Type B pancreatic cell (in vitro differentiated cells): ENCODE results near the gene AIF1L. TPM values are rescaled to one million over a fixed set of nuclear protein-coding genes. Genes with fewer than 3 reads are reported as not detected.

Experiments
- DNase-seq: peaks from one replicate; pipeline ENCODE4 v3.0.0; 2021; ENCODE audit warnings: mixed read lengths; ENCODE audit not compliant: unreplicated experiment; ENCODE audit errors: extremely low spot score
- H3K27ac Mint-ChIP-seq: 2 replicates; pipeline ENCODE4 v1.8.0; 2021; ENCODE audit warnings: mild to moderate bottlenecking, mixed read lengths
- H3K27me3 Mint-ChIP-seq: 2 replicates; pipeline ENCODE4 v1.8.0; 2021; ENCODE audit warnings: mixed read lengths
- H3K36me3 Mint-ChIP-seq: 2 replicates; pipeline ENCODE4 v1.8.0; 2021; ENCODE audit warnings: mixed read lengths
- H3K4me1 Mint-ChIP-seq: one replicate; pipeline ENCODE4 v1.8.0; 2021; ENCODE audit warnings: mixed read lengths; ENCODE audit not compliant: unreplicated experiment
- H3K4me3 Mint-ChIP-seq: 2 replicates; pipeline ENCODE4 v1.8.0; 2021; ENCODE audit warnings: mild to moderate bottlenecking, mixed read lengths
- H3K9me3 Mint-ChIP-seq: 2 replicates; pipeline ENCODE4 v1.8.0; 2021; ENCODE audit warnings: mixed read lengths
- total RNA-seq: library from RNA; stranded (reverse); gene quantifications from 2 replicates; pipeline ENCODE4 v1.2.1, GENCODE V29; 2021; ENCODE audit warnings: low replicate concordance
- TF ChIP-seq, protein P1 (sequence below): fragments of 200-600 bp; sonication (generic); conservative IDR thresholded peaks from 2 replicates; pipeline ENCODE4 v1.5.0; 2021; ENCODE audit warnings: antibody characterized with exemption, mild to moderate bottlenecking

Gene AIF1L
- total RNA-seq, 1 donor from 2014 or later = 50.3 TPM

GRCh38 chr9:131138676-131139075, 42.3 kb downstream of the AIF1L start:
- TF ChIP-seq, protein P1, sequence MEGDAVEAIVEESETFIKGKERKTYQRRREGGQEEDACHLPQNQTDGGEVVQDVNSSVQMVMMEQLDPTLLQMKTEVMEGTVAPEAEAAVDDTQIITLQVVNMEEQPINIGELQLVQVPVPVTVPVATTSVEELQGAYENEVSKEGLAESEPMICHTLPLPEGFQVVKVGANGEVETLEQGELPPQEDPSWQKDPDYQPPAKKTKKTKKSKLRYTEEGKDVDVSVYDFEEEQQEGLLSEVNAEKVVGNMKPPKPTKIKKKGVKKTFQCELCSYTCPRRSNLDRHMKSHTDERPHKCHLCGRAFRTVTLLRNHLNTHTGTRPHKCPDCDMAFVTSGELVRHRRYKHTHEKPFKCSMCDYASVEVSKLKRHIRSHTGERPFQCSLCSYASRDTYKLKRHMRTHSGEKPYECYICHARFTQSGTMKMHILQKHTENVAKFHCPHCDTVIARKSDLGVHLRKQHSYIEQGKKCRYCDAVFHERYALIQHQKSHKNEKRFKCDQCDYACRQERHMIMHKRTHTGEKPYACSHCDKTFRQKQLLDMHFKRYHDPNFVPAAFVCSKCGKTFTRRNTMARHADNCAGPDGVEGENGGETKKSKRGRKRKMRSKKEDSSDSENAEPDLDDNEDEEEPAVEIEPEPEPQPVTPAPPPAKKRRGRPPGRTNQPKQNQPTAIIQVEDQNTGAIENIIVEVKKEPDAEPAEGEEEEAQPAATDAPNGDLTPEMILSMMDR = no peak
- no peaks in the 10 kb centered on the region for H3K9me3 Mint-ChIP-seq
- DNase-seq = no peak
- H3K4me3 Mint-ChIP-seq = no peak overlapping the region
- H3K27me3 Mint-ChIP-seq = no peaks in the 10 kb centered on the region
- H3K27ac Mint-ChIP-seq = no peak overlapping the region
- peaks cover 35% of the 10 kb centered on the region for H3K36me3 Mint-ChIP-seq
- no peaks in the 10 kb centered on the region for H3K4me1 Mint-ChIP-seq

DNA sequence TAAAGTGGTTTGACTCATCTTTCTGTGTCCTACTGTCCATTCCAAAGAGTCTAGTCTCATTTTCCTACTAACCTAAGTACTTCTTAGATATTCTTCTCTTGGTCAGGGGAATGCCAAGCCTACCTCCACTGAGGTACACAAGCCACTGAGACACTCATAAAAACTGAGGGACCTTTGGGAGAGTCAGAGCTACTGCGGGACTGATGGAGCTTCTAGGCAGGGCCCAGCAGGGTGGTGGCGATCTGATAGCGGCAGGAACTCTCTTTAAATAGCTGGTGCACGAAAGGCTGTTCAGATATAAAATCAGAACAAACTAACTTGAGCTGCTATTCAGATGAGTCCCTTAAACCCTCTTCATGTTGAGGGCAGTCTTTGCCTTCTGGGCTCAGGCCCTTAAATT, 43.8 kb downstream of the AIF1L start:
- H3K27me3 Mint-ChIP-seq = no peaks in the 10 kb centered on the region
- H3K4me3 Mint-ChIP-seq = no peak overlapping the region
- DNase-seq = no peak
- no peak overlapping the region for H3K27ac Mint-ChIP-seq
- TF ChIP-seq, protein P1 = no peak
- no peaks in the 10 kb centered on the region for H3K4me1 Mint-ChIP-seq
- no peaks in the 10 kb centered on the region for H3K9me3 Mint-ChIP-seq
- H3K36me3 Mint-ChIP-seq = peaks cover 36% of the 10 kb centered on the region

- no peaks in the 10 kb centered on the region for H3K4me1 Mint-ChIP-seq
Measured at GRCh38 chr9:131140550-131140949, 44.2 kb downstream of the AIF1L start.

DNA sequence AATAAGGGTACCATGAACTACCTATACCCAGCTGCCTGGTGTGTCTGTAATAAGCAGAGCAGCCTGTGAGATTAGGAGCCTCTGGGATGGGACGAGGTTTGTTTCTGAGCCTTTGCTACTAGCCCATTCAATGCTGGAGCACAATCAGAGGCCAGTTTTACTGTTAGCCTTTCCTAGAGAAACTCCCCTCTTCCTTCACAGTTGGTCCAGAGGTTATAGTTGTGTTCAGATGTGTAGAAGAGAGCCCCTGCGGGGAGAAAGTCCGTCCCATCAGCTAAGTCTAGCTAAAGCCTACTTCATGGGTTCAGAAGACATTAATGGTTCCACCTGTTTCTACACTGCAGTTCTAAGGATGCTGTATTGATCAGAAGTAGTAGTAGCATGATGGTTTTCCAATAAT, 45.8 kb downstream of the AIF1L start:
- peaks cover 43% of the 10 kb centered on the region for H3K36me3 Mint-ChIP-seq

More at GRCh38 chr9:131140550-131140949, 44.2 kb downstream of the AIF1L start:
- TF ChIP-seq, protein P1 = no peak
- Mint-ChIP-seq H3K9me3 (no peaks in the 10 kb centered on the region), H3K4me3 (no peak overlapping the region), H3K36me3 (peaks cover 40% of the 10 kb centered on the region), H3K27ac (no peak overlapping the region), H3K27me3 (no peaks in the 10 kb centered on the region)
- no peak for DNase-seq

DNA sequence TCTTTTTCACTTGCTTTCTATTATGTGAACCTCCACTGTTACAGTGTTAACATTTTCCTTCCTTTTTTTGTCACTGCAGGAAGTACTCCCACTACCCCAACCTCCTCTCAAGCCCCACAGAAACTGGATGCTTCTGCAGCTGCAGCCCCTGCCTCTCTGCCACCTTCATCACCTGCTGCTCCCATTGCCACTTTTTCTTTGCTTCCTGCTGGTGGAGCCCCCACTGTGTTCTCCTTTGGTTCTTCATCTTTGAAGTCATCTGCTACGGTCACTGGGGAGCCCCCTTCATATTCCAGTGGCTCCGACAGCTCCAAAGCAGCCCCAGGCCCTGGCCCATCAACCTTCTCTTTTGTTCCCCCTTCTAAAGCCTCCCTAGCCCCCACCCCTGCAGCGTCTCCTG, 47.9 kb downstream of the AIF1L start:
- H3K9me3 Mint-ChIP-seq = no peaks in the 10 kb centered on the region
- no peaks in the 10 kb centered on the region for H3K4me1 Mint-ChIP-seq
- DNase-seq = no peak
- no peak overlapping the region for H3K4me3 Mint-ChIP-seq
- H3K27me3 Mint-ChIP-seq = no peaks in the 10 kb centered on the region
- no peak overlapping the region for H3K27ac Mint-ChIP-seq
- TF ChIP-seq, protein P1 = no peak
- H3K36me3 Mint-ChIP-seq = peaks cover 38% of the 10 kb centered on the region

More for the DNA sequence above, 45.8 kb downstream of the AIF1L start:
- no peak for DNase-seq
- Mint-ChIP-seq H3K4me3 (no peak overlapping the region), H3K9me3 (no peaks in the 10 kb centered on the region), H3K4me1 (no peaks in the 10 kb centered on the region), H3K27ac (no peak overlapping the region), H3K27me3 (no peaks in the 10 kb centered on the region)
- TF ChIP-seq, protein P1 = no peak

- DNase-seq = no peak
- Mint-ChIP-seq H3K36me3 (peaks cover 39% of the 10 kb centered on the region), H3K4me1 (no peaks in the 10 kb centered on the region), H3K27ac (no peak overlapping the region), H3K9me3 (no peaks in the 10 kb centered on the region), H3K4me3 (no peak overlapping the region), H3K27me3 (no peaks in the 10 kb centered on the region)
- TF ChIP-seq, protein P1 = no peak
Measured at GRCh38 chr9:131145245-131145644, 48.9 kb downstream of the AIF1L start.
